NCI-H774 (cell line): ENCODE results near the gene TMEM178B.

ENCODE experiments used
- DNase-seq: peaks from one replicate; lab custom pipeline; 2025; lab: John Stamatoyannopoulos, UW

TMEM178B gene

GRCh38 chr7:141477865-141478264 is 404.0 kb downstream of the TMEM178B start:
- DNase-seq, result no peak

GRCh38 chr7:141478845-141479244 is 405.0 kb downstream of the TMEM178B start:
- no peak for DNase-seq

- no peak for DNase-seq
Observed at GRCh38 chr7:141480953-141481352, 407.1 kb downstream of the TMEM178B start.

GRCh38 chr7:141481971-141482370 is 408.1 kb downstream of the TMEM178B start:
- DNase-seq, result no peak

- no peak for DNase-seq
Observed at GRCh38 chr7:141483044-141483443, 409.2 kb downstream of the TMEM178B start.

GRCh38 chr7:141484907-141485306 is 411.0 kb downstream of the TMEM178B start:
- no peak for DNase-seq

GRCh38 chr7:141486959-141487358 is 413.1 kb downstream of the TMEM178B start:
- DNase-seq, result no peak

- no peak for DNase-seq
Observed at GRCh38 chr7:141490474-141490873, 416.6 kb downstream of the TMEM178B start.

GRCh38 chr7:141495057-141495456 is 421.2 kb downstream of the TMEM178B start:
- DNase-seq, result no peak

GRCh38 chr7:141497391-141497790 is 423.5 kb downstream of the TMEM178B start:
- no peak for DNase-seq

GRCh38 chr7:141500608-141501007 is 426.7 kb downstream of the TMEM178B start:
- no peak for DNase-seq

- no peak for DNase-seq
Observed at GRCh38 chr7:141501451-141501850, 427.6 kb downstream of the TMEM178B start.

GRCh38 chr7:141511316-141511675 is 437.4 kb downstream of the TMEM178B start:
- peak; percentile 0 for DNase-seq

GRCh38 chr7:141511676-141512396 is 438.0 kb downstream of the TMEM178B start:
- DNase-seq, result peak; percentile 23

- DNase-seq, result no peak
Observed at GRCh38 chr7:141512597-141512996, 438.7 kb downstream of the TMEM178B start.

GRCh38 chr7:141513720-141514119 is 439.9 kb downstream of the TMEM178B start:
- no peak for DNase-seq

GRCh38 chr7:141515941-141516340 is 442.1 kb downstream of the TMEM178B start:
- DNase-seq, result no peak

- DNase-seq, result no peak
Observed at GRCh38 chr7:141519623-141520022, 445.8 kb downstream of the TMEM178B start.

GRCh38 chr7:141522657-141523342 is 448.9 kb downstream of the TMEM178B start:
- DNase-seq, result no peak

GRCh38 chr7:141525973-141526514 is 452.2 kb downstream of the TMEM178B start:
- no peak for DNase-seq

GRCh38 chr7:141527076-141527475 is 453.2 kb downstream of the TMEM178B start:
- no peak for DNase-seq

- no peak for DNase-seq
Observed at GRCh38 chr7:141528399-141528798, 454.5 kb downstream of the TMEM178B start.
